SK-N-SH (cell line): Measurements from ENCODE around the gene CCS. TPM values are rescaled to one million over a fixed set of nuclear protein-coding genes. Genes with fewer than 3 reads are reported as not detected.

Source experiments
- CTCF ChIA-PET: fragments of 300-600, 350-600 bp; formaldehyde crosslinking; extraction: SDS; loops from one replicate; lab custom pipeline; 2021; lab: Yijun Ruan, JAX
- POLR2A ChIA-PET: fragments of 350-600 bp; sonication (Branson Sonifier 250); formaldehyde crosslinking; extraction: SDS; loops from one replicate; lab custom pipeline; 2020; ENCODE audit warnings: antibody characterized with exemption, inconsistent platforms; lab: Yijun Ruan, JAX
- DNase-seq: peaks from one replicate; pipeline ENCODE4 v3.0.0; 2012
- H2AFZ ChIP-seq: fragments of 200-600 bp; sonication (generic); 2 replicates; pipeline ENCODE4 v1.8.1; 2016; ENCODE audit warnings: antibody characterized with exemption, mild to moderate bottlenecking, low read depth
- H3F3A ChIP-seq: fragments of 200-600 bp; sonication (generic); replicated peaks from 2 replicates; pipeline ENCODE3; 2016; ENCODE audit warnings: antibody characterized with exemption, mild to moderate bottlenecking; ENCODE audit not compliant: insufficient read depth
- H3K27ac ChIP-seq, 2 experiments: fragments of 200-500 bp in 1 of 2; fragments of 200-600 bp in 1 of 2; sonication (Bioruptor generic) in 1 of 2; sonication (generic), shearing (Covaris generic) in 1 of 2; 2 replicates each; pipeline versions ENCODE4 v1.5.1 to v1.6.1; 2014 to 2016; ENCODE audit warnings: low read depth in 2 of 2, inconsistent platforms in 1 of 2, low read length in 1 of 2, mild to moderate bottlenecking in 1 of 2, mixed read lengths in 1 of 2
- H3K27me3 ChIP-seq: fragments of 200-600 bp; sonication (generic), shearing (Covaris generic); 2 replicates; pipeline ENCODE4 v1.6.1; 2016; ENCODE audit warnings: mixed run types; ENCODE audit not compliant: insufficient read depth
- H3K36me3 ChIP-seq, 2 experiments: fragments of 200-500 bp in 1 of 2; fragments of 200-600 bp in 1 of 2; sonication (Bioruptor generic) in 1 of 2; sonication (generic) in 1 of 2; replicated peaks in 1 of 2; 2 replicates each; pipeline versions ENCODE3 to v1.5.1; 2014 to 2016; ENCODE audit warnings: low read length in 1 of 2, mild to moderate bottlenecking in 1 of 2; ENCODE audit not compliant: insufficient read depth in 2 of 2, control insufficient read depth in 1 of 2
- H3K4me1 ChIP-seq, 2 experiments: fragments of 200-500 bp in 1 of 2; fragments of 200-600 bp in 1 of 2; sonication (Bioruptor generic) in 1 of 2; sonication (generic), shearing (Covaris generic) in 1 of 2; 2 replicates each; pipeline versions ENCODE4 v1.5.1 to v1.6.1; 2014 to 2016; ENCODE audit warnings: low read depth in 1 of 2, low read length in 1 of 2, mixed run types in 1 of 2; ENCODE audit not compliant: insufficient read depth in 2 of 2, control insufficient read depth in 1 of 2
- H3K4me2 ChIP-seq: fragments of 200-600 bp; sonication (generic), shearing (Covaris generic); 2 replicates; pipeline ENCODE4 v1.6.1; 2017; ENCODE audit warnings: mixed run types
- H3K4me3 ChIP-seq, 2 experiments: fragments of 200-500 bp in 1 of 2; fragments of 200-600 bp in 1 of 2; sonication (Bioruptor generic) in 1 of 2; sonication (generic), shearing (Covaris generic) in 1 of 2; 2 replicates each; pipeline versions ENCODE4 v1.5.1 to v1.8.1; 2014 to 2016; ENCODE audit warnings: low read depth in 2 of 2, inconsistent platforms in 1 of 2, low read length in 1 of 2, mild to moderate bottlenecking in 1 of 2, mixed read lengths in 1 of 2, moderate library complexity in 1 of 2
- H3K79me2 ChIP-seq: fragments of 200-600 bp; sonication (generic); 2 replicates; pipeline ENCODE4 v1.8.1; 2017; ENCODE audit warnings: mild to moderate bottlenecking; ENCODE audit not compliant: insufficient read depth
- H3K9ac ChIP-seq: fragments of 200-600 bp; sonication (generic); 2 replicates; pipeline ENCODE4 v1.6.1; 2017; ENCODE audit warnings: mixed run types
- H3K9me2 ChIP-seq: fragments of 200-600 bp; sonication (generic); 2 replicates; pipeline ENCODE4 v1.6.1; 2017; ENCODE audit warnings: mixed run types
- H3K9me3 ChIP-seq: fragments of 200-600 bp; sonication (generic); 2 replicates; pipeline ENCODE4 v1.6.1; 2017; ENCODE audit warnings: mixed run types, mild to moderate bottlenecking, moderate library complexity
- H4K20me1 ChIP-seq: fragments of 200-600 bp; sonication (generic); 2 replicates; pipeline ENCODE4 v1.6.1; 2017; ENCODE audit warnings: mild to moderate bottlenecking, mixed run types; ENCODE audit not compliant: insufficient read depth
- CHD2 ChIP-seq: fragments of 150-350 bp; IDR thresholded peaks from 2 replicates; pipeline ENCODE4 v1.6.1; 2018; ENCODE audit warnings: low read length; ENCODE audit not compliant: partially characterized antibody
- ELF1 ChIP-seq: IDR thresholded peaks from 2 replicates; pipeline ENCODE4 v1.4.0; 2012
- EZH2phosphoT487 ChIP-seq: fragments of 200-600 bp; sonication (generic); IDR thresholded peaks from 2 replicates; pipeline ENCODE4 v1.6.1; 2017; ENCODE audit warnings: low read depth, mixed run types, mild to moderate bottlenecking, antibody characterized with exemption, moderate library complexity, borderline replicate concordance
- GABPA ChIP-seq: IDR thresholded peaks from 2 replicates; pipeline ENCODE4 v1.4.0; 2012; ENCODE audit warnings: low read depth, mild to moderate bottlenecking
- GATA2 ChIP-seq: sonication (generic); formaldehyde crosslinking; IDR thresholded peaks from 2 replicates; pipeline ENCODE4 v1.5.0; 2020; ENCODE audit warnings: mild to moderate bottlenecking, missing genetic modification reagents
- JUND ChIP-seq: IDR thresholded peaks from 2 replicates; pipeline ENCODE4 v1.4.0; 2012
- MEF2A ChIP-seq: IDR thresholded peaks from 2 replicates; pipeline ENCODE4 v1.4.0; 2012; ENCODE audit warnings: low read depth, borderline replicate concordance
- RCOR1 ChIP-seq: fragments of 150-350 bp; IDR thresholded peaks from 2 replicates; pipeline ENCODE4 v1.6.1; 2017; ENCODE audit warnings: antibody characterized with exemption, low read length
- RFX5 ChIP-seq: IDR thresholded peaks from 2 replicates; pipeline ENCODE4 v1.6.1; 2012; ENCODE audit warnings: mild to moderate bottlenecking, improper control_type of control experiment, low read length
- SIN3A ChIP-seq: IDR thresholded peaks from 2 replicates; pipeline ENCODE4 v1.6.1; 2012; ENCODE audit warnings: low read depth, mild to moderate bottlenecking, low read length, moderate library complexity, borderline replicate concordance
- SMC3 ChIP-seq: IDR thresholded peaks from 2 replicates; pipeline ENCODE4 v1.6.1; 2012; ENCODE audit warnings: low read depth, low read length, improper control_type of control experiment
- TAF1 ChIP-seq: IDR thresholded peaks from 2 replicates; pipeline ENCODE4 v1.6.1; 2012; ENCODE audit warnings: low read depth, mild to moderate bottlenecking, low read length, moderate library complexity, borderline replicate concordance
- TCF12 ChIP-seq: IDR thresholded peaks from 2 replicates; pipeline ENCODE4 v1.4.0; 2012
- TEAD4 ChIP-seq: IDR thresholded peaks from 2 replicates; pipeline ENCODE4 v1.4.0; 2012; ENCODE audit warnings: mild to moderate bottlenecking, borderline replicate concordance; ENCODE audit not compliant: insufficient read depth
- WGBS: methylation state at CpG from one replicate; pipeline ENCODE4 v1.1.6; 2017; ENCODE audit warnings: low lambda C conversion rate; 5-methylcytosine and 5-hydroxymethylcytosine counted together
- polyA plus RNA-seq, 3 experiments: library from polyadenylated mRNA; depleted of rRNA; stranded (reverse); fragments of >200 nt; gene quantifications; 2 replicates each; pipeline ENCODE4 v1.2.3, GENCODE V29; 2012
- TF ChIP-seq, protein P1 (sequence below): IDR thresholded peaks from 2 replicates; pipeline ENCODE4 v1.4.0; 2012; ENCODE audit warnings: low read depth, borderline replicate concordance
- TF ChIP-seq, protein P2 (sequence below): IDR thresholded peaks from 2 replicates; pipeline ENCODE4 v1.4.0; 2012; ENCODE audit warnings: low read depth
- TF ChIP-seq, protein P3 (sequence below): fragments of 200-600 bp; sonication (generic); IDR thresholded peaks from 2 replicates; pipeline ENCODE4 v1.6.1; 2017; ENCODE audit warnings: antibody characterized with exemption, mild to moderate bottlenecking, moderate library complexity
- TF ChIP-seq, protein P4 (sequence below): IDR thresholded peaks from 2 replicates; pipeline ENCODE4 v1.6.1; 2012; ENCODE audit warnings: mild to moderate bottlenecking, low read depth, low read length, moderate library complexity
- TF ChIP-seq, protein P5 (sequence below): IDR thresholded peaks from 2 replicates; pipeline ENCODE4; 2012
- TF ChIP-seq, protein P6 (sequence below): fragments of 150-350 bp; IDR thresholded peaks from 2 replicates; pipeline ENCODE4 v1.6.1; 2017; ENCODE audit warnings: antibody characterized with exemption, low read length, low read depth, borderline replicate concordance

CCS gene
- polyA plus RNA-seq, 1 of the 3 experiments (the other 2 are of a cell fraction) = 56.1 TPM

DNA sequence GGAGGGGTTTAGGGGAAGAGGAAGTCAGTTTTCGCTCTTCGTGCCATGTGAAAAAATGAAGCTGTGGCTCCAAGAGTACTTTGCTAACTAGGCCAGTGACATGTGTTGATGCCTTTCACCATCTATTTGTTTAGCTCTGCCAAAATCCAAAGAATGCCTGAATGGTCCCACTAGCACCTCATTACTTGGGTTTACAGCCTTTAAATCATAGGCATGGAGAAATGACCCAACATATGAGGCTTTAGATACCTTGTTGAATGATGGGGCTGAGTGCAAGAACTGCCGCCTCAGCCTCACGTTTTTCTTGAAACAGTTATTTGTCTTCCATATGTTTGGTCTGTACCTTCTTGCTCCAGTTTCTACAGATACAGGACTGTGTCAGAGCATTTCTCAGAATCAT, 53.8 kb downstream of the CCS start (continued):
- TF ChIP-seq, protein P1, sequence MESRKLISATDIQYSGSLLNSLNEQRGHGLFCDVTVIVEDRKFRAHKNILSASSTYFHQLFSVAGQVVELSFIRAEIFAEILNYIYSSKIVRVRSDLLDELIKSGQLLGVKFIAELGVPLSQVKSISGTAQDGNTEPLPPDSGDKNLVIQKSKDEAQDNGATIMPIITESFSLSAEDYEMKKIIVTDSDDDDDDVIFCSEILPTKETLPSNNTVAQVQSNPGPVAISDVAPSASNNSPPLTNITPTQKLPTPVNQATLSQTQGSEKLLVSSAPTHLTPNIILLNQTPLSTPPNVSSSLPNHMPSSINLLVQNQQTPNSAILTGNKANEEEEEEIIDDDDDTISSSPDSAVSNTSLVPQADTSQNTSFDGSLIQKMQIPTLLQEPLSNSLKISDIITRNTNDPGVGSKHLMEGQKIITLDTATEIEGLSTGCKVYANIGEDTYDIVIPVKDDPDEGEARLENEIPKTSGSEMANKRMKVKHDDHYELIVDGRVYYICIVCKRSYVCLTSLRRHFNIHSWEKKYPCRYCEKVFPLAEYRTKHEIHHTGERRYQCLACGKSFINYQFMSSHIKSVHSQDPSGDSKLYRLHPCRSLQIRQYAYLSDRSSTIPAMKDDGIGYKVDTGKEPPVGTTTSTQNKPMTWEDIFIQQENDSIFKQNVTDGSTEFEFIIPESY = no peak
- TF ChIP-seq ELF1 = no peak
- no peak for TF ChIP-seq EZH2phosphoT487

DNA sequence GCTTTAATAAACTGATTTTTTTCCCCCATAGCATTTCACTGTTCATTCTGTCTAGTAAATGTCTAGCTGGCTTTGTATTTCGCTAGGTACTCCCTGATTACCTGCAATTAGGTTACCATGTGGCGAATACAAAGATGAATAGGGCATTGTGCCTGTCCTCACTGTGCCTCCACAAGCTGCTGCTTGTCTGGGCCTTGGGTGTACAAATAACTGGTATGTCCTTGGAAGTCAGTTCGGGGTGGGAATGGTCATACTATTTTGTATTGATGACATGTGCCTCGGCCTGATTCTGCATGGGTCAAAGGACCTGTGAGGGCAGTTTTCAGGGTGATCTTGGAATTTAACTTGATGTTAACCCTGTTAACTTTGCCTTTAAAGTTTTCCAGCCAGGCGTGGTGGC, 56.9 kb downstream of the CCS start:
- H2AFZ ChIP-seq = no peak overlapping the region
- no peak overlapping the region for H3K4me2 ChIP-seq
- H3K27ac ChIP-seq = no peak overlapping the region
- peaks cover 85% of the 10 kb centered on the region for H4K20me1 ChIP-seq
- ChIA-PET POLR2A (interaction anchor here (0.7 to 1.2 kb wide), 2 partner anchors 11 to 33 kb away, joined by 3 to 6 read pairs; partner anchors contain the start of genes RBM14 and RBM4), CTCF (interaction anchor here (1.4 kb wide), 1 partner anchor 70 kb away, joined by 3 read pairs; no protein-coding TSS in a partner anchor)
- H3K36me3 ChIP-seq = peaks cover 35 to 71% of the 10 kb centered on the region in 2 experiments
- peaks cover 42% of the 10 kb centered on the region for H3F3A ChIP-seq
- peaks cover 100% of the 10 kb centered on the region for H3K79me2 ChIP-seq
- H3K4me1 ChIP-seq = peaks cover 0 to 4% of the 10 kb centered on the region in 2 experiments; a peak in 2 of 4 replicates
- no peaks in the 10 kb centered on the region for H3K9me3 ChIP-seq
- H3K4me3 ChIP-seq = no peak overlapping the region
- WGBS = 95% methylated on average over 5 of the region's 5 CpGs
- no peak overlapping the region for H3K9ac ChIP-seq
- DNase-seq = no peak
- H3K9me2 ChIP-seq = no peaks in the 10 kb centered on the region
- no peaks in the 10 kb centered on the region for H3K27me3 ChIP-seq
- TF ChIP-seq SMC3 (no peak), GABPA (no peak), ELF1 (no peak), CHD2 (no peak), TEAD4 (no peak), TCF12 (no peak), GATA2 (CRISPR knock-in tag) (no peak), RCOR1 (no peak), JUND (no peak), SIN3A (no peak), MEF2A (no peak), RFX5 (no peak), TAF1 (no peak)
- TF ChIP-seq, protein P2, sequence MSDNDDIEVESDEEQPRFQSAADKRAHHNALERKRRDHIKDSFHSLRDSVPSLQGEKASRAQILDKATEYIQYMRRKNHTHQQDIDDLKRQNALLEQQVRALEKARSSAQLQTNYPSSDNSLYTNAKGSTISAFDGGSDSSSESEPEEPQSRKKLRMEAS = no peak
- TF ChIP-seq, protein P3, sequence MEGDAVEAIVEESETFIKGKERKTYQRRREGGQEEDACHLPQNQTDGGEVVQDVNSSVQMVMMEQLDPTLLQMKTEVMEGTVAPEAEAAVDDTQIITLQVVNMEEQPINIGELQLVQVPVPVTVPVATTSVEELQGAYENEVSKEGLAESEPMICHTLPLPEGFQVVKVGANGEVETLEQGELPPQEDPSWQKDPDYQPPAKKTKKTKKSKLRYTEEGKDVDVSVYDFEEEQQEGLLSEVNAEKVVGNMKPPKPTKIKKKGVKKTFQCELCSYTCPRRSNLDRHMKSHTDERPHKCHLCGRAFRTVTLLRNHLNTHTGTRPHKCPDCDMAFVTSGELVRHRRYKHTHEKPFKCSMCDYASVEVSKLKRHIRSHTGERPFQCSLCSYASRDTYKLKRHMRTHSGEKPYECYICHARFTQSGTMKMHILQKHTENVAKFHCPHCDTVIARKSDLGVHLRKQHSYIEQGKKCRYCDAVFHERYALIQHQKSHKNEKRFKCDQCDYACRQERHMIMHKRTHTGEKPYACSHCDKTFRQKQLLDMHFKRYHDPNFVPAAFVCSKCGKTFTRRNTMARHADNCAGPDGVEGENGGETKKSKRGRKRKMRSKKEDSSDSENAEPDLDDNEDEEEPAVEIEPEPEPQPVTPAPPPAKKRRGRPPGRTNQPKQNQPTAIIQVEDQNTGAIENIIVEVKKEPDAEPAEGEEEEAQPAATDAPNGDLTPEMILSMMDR = no peak
- TF ChIP-seq, protein P4, sequence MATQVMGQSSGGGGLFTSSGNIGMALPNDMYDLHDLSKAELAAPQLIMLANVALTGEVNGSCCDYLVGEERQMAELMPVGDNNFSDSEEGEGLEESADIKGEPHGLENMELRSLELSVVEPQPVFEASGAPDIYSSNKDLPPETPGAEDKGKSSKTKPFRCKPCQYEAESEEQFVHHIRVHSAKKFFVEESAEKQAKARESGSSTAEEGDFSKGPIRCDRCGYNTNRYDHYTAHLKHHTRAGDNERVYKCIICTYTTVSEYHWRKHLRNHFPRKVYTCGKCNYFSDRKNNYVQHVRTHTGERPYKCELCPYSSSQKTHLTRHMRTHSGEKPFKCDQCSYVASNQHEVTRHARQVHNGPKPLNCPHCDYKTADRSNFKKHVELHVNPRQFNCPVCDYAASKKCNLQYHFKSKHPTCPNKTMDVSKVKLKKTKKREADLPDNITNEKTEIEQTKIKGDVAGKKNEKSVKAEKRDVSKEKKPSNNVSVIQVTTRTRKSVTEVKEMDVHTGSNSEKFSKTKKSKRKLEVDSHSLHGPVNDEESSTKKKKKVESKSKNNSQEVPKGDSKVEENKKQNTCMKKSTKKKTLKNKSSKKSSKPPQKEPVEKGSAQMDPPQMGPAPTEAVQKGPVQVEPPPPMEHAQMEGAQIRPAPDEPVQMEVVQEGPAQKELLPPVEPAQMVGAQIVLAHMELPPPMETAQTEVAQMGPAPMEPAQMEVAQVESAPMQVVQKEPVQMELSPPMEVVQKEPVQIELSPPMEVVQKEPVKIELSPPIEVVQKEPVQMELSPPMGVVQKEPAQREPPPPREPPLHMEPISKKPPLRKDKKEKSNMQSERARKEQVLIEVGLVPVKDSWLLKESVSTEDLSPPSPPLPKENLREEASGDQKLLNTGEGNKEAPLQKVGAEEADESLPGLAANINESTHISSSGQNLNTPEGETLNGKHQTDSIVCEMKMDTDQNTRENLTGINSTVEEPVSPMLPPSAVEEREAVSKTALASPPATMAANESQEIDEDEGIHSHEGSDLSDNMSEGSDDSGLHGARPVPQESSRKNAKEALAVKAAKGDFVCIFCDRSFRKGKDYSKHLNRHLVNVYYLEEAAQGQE = no peak
- TF ChIP-seq, protein P1 = no peak
- TF ChIP-seq, protein P5, sequence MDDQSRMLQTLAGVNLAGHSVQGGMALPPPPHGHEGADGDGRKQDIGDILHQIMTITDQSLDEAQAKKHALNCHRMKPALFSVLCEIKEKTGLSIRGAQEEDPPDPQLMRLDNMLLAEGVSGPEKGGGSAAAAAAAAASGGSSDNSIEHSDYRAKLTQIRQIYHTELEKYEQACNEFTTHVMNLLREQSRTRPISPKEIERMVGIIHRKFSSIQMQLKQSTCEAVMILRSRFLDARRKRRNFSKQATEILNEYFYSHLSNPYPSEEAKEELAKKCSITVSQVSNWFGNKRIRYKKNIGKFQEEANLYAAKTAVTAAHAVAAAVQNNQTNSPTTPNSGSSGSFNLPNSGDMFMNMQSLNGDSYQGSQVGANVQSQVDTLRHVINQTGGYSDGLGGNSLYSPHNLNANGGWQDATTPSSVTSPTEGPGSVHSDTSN = no peak
- TF ChIP-seq, protein P6, sequence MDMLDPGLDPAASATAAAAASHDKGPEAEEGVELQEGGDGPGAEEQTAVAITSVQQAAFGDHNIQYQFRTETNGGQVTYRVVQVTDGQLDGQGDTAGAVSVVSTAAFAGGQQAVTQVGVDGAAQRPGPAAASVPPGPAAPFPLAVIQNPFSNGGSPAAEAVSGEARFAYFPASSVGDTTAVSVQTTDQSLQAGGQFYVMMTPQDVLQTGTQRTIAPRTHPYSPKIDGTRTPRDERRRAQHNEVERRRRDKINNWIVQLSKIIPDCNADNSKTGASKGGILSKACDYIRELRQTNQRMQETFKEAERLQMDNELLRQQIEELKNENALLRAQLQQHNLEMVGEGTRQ = no peak
